ENCODE results near the gene CBX5.

Gene CBX5

GRCh38 chr12:54222609-54223008 lies 57.3 kb downstream of the CBX5 start:
- no peak for DNase-seq (ENCODE audit: low spot score)

GRCh38 chr12:54221402-54221984 lies 58.4 kb downstream of the CBX5 start:
- DNase-seq (ENCODE audit: low spot score), result no peak

- no peak for DNase-seq (ENCODE audit: low spot score)
Measured at GRCh38 chr12:54220567-54220966, 59.4 kb downstream of the CBX5 start.

- DNase-seq (ENCODE audit: low spot score), result peak; percentile 79
Measured at GRCh38 chr12:54220092-54220557, 59.8 kb downstream of the CBX5 start.

GRCh38 chr12:54217774-54218241 lies 62.1 kb downstream of the CBX5 start:
- no peak for DNase-seq (ENCODE audit: low spot score)

GRCh38 chr12:54216797-54217661 lies 62.9 kb downstream of the CBX5 start:
- DNase-seq (ENCODE audit: low spot score), result peak; percentile 79

- DNase-seq (ENCODE audit: low spot score), result no peak
Measured at GRCh38 chr12:54215989-54216796, 63.7 kb downstream of the CBX5 start.

- DNase-seq (ENCODE audit: low spot score), result peak; percentile 80
Measured at GRCh38 chr12:54214553-54215406, 65.1 kb downstream of the CBX5 start.

GRCh38 chr12:54213079-54213478 lies 66.8 kb downstream of the CBX5 start:
- no peak for DNase-seq (ENCODE audit: low spot score)

- DNase-seq (ENCODE audit: low spot score), result no peak
Measured at GRCh38 chr12:54211920-54212319, 68.0 kb downstream of the CBX5 start.

GRCh38 chr12:54210400-54210790 lies 69.5 kb downstream of the CBX5 start:
- DNase-seq (ENCODE audit: low spot score), result no peak

GRCh38 chr12:54208591-54208990 lies 71.3 kb downstream of the CBX5 start:
- no peak for DNase-seq (ENCODE audit: low spot score)

GRCh38 chr12:54207539-54208294 lies 72.2 kb downstream of the CBX5 start:
- DNase-seq (ENCODE audit: low spot score), result peak; percentile 81

- no peak for DNase-seq (ENCODE audit: low spot score)
Measured at GRCh38 chr12:54206791-54207190, 73.1 kb downstream of the CBX5 start.

GRCh38 chr12:54204316-54204715 lies 75.6 kb downstream of the CBX5 start:
- no peak for DNase-seq (ENCODE audit: low spot score)

GRCh38 chr12:54201001-54201794 lies 78.7 kb downstream of the CBX5 start:
- peak; percentile 90 for DNase-seq (ENCODE audit: low spot score)

GRCh38 chr12:54200412-54200811 lies 79.5 kb downstream of the CBX5 start:
- DNase-seq (ENCODE audit: low spot score), result no peak

- no peak for DNase-seq (ENCODE audit: low spot score)
Measured at GRCh38 chr12:54199917-54200316, 80.0 kb downstream of the CBX5 start.

- no peak for DNase-seq (ENCODE audit: low spot score)
Measured at GRCh38 chr12:54199034-54199433, 80.9 kb downstream of the CBX5 start.

GRCh38 chr12:54197431-54197909 lies 82.5 kb downstream of the CBX5 start:
- no peak for DNase-seq (ENCODE audit: low spot score)

Data from HuH-7.5 (cell line).